Measurements from ENCODE around the gene CITED2. TPM values are rescaled to one million over a fixed set of nuclear protein-coding genes. Genes with fewer than 3 reads are reported as not detected.
A peak's percentile ranks its signal among the peaks of the same experiment; 100 is the strongest.

Gene CITED2
- total RNA-seq, 1 donor from 2014 or later = 86.6 TPM

DNA sequence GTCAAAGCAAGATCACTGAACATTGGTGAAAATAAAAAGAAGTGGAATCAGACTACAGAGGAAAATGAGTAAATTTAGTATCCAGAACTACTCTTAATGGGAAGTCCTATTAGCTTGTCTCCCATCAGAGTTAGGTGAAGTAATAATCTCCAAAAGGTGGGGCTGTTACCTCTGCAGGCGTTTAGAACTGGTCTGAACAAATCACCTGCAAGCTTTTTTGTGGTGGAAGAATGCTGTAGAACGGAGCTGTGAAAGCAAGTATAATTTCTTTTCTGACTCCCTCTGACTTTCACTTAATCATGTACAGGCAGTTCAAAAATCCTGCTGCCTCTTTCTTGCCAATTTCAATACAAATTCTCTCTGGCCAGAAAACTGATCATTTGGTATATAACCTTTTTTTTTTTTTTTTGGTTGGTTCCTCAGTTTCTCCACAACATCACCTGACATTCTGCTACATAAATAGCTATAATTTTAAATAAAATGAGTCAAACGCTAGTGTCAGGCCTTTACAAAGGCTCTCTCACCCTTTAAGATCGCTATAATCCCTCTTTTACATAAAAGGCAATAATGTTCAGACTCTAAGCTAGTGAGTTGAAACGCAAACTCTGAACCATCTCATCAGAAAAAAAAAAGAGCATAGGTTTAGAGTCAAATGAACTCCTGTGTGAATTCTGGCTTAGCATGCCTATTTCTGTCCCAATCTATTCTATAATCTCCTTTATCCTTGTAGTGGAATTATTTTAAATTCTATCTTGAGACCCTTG is 38.8 kb downstream of the CITED2 start:
- no peak for DNase-seq (ENCODE audit: extremely low read depth, low read depth, low spot score)

DNA sequence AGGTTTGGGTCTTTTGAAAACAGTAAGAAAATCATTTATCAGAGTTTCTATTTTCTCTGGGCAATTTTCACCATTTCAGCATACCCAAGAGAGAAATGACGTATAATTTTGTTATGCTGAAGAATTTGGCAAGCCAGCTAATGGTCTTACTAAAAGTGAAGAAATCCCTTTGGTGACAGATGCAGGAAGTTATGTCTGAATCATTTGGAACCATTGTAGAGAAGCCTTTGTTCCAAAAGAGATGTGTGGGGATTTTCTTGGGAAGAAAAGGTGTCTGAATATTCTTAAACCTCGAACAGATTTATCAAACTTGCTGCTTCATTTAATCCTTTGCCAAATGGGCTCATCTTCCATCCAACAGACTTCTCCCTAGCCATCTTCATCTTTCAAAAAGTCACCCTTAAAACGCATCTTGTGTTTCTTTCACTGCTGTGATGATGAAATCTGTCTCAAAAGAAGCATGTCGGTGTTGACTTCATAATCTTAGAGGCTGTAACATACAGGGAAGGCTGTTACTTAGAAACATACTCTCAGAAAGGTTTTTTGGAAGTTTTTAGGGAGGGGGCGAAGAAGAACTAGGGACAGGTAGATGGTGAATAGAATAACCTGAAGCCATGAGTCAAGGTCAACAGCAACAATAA is 39.5 kb downstream of the CITED2 start:
- DNase-seq (ENCODE audit: extremely low read depth, low read depth, low spot score) = peak; percentile 44

DNA sequence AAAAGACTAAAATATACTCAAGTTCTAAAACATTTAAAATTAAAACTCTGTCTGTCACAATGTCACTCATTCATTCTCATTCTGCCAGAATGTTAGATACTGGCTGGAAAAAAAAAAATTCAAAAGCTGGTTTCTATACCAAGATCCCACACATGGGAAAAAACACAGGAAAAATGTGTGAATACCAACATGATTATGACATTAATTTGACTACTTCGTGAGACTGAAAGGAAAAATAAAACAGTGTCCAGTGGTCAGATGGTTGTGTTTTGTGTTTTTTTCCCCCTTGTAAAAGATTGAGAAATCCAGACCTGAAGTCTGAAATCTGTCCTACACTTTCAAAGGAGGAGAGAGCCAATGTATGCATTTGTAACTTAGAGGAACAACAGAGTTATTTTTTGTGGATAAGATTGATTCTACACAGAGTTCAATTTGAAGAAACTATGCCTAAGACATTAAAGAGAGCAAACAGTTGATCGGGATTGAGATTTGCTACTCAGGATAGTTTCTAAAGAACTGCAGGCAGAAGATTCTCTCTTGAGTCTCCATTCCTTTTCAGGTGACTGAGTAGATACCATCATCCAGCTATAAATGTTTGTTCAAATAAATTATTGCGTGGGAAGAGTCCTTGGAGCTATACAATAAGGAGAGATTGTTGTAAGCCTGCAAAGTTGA is 43.5 kb downstream of the CITED2 start:
- DNase-seq (ENCODE audit: extremely low read depth, low read depth, low spot score) = no peak

DNA sequence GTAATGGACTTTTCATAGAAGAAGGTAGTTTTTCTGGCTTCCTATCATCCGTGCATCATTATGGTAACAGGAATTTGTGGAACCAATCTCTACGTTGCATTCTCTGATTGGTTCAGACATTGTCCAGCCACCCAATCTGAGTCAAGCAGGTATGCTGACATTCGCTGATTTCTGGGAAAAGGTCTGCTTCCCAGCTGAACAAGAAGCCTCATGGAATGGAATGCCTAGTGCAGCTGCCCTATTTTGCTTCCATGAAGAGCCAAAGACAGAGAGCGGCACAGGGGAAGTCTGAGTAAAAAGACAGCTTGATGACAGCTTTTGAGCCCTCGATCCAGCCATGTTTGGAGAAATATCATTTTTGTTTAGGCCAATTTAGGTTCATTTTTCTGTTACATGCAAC is 44.1 kb downstream of the CITED2 start:
- no peak for DNase-seq (ENCODE audit: extremely low read depth, low read depth, low spot score)

DNA sequence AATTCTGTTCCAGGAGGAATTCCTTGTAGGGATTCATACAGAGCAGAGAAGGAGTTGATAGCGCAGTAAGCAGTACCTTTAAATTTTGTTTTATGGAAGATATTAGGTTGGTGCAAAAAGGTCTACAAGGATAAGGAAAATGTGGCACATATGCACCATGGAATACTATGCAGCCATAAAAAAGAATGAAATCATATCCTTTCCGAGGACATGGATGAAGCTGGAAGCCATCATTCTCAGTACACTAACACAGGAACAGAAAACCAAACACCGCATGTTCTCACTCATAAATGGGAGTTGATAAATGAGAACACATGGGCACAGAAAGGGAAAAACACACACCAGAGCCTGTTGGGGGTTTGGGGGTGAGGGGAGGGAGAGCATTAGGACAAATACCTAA is 45.2 kb downstream of the CITED2 start:
- no peak for DNase-seq (ENCODE audit: extremely low read depth, low read depth, low spot score)

DNA sequence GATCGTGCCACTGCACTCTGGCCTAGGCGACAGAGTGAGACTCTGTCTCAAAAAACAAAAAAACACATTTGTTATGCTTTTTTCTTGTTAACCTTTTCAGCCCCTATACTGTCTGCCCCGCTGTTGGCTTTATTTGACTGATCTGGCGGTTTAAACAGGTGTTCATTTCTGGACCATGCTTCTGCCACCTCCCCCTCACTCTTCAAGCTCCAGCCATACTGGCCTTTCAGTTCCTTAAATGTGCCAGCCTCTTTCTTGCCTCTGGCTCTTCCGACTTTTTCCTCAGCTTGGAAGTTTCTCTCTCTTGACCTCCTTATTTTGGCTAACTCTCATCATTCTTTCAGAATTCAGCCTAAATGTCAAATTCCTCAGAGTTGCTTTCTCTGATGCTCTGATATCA is 47.4 kb downstream of the CITED2 start:
- DNase-seq (ENCODE audit: extremely low read depth, low read depth, low spot score) = no peak

DNA sequence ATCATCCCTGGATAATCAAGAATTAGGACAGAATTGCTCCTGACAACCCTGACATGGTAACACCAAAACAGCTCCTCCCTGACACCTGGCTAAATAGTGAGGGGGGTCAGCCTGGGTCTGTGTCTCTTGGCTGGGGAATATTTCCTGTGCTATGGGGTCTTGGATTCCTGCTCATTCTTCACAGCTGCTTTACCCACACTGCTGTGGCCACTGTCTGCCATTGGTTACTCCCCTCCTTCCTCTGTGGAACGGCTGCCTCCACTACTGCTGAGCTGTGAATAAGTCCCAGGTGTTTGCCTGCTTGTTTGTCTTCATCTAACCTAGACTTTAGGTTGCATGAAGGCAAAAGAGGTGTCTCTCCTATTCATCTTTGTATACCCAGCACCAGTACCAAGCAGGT is 48.8 kb downstream of the CITED2 start:
- no peak for DNase-seq (ENCODE audit: extremely low read depth, low read depth, low spot score)

DNA sequence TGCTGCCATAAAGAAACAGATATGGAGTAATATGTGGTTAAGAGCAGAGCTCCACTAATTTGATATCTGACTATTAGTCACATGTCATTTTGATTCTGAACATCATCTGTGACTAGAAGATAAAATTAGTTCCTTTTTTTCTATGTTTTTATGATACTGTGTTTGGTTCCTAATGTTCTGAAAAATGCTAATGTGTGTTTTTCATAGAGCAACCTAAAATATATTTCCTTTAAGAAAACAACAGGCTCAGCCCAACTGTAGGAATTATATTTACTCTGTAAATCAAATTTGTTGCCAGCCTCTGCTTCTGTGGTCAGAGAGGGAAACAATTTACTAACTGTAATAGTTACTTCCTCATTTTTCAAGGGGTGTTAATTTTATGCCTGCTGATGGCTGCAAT is 49.3 kb downstream of the CITED2 start:
- DNase-seq (ENCODE audit: extremely low read depth, low read depth, low spot score) = no peak

DNA sequence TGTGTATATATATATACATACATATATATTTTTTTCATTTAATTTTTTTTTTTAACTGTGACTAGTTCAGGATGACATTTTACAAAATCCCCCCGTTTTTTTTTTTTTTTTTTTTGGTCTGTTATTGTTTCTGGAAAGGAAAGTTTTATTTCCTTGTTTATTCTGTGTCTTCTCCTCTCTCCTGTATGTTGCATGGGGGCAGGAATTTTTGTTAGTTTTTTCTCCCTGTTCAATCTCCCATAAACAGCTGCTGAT is 50.2 kb downstream of the CITED2 start:
- no peak for DNase-seq (ENCODE audit: extremely low read depth, low read depth, low spot score)

DNA sequence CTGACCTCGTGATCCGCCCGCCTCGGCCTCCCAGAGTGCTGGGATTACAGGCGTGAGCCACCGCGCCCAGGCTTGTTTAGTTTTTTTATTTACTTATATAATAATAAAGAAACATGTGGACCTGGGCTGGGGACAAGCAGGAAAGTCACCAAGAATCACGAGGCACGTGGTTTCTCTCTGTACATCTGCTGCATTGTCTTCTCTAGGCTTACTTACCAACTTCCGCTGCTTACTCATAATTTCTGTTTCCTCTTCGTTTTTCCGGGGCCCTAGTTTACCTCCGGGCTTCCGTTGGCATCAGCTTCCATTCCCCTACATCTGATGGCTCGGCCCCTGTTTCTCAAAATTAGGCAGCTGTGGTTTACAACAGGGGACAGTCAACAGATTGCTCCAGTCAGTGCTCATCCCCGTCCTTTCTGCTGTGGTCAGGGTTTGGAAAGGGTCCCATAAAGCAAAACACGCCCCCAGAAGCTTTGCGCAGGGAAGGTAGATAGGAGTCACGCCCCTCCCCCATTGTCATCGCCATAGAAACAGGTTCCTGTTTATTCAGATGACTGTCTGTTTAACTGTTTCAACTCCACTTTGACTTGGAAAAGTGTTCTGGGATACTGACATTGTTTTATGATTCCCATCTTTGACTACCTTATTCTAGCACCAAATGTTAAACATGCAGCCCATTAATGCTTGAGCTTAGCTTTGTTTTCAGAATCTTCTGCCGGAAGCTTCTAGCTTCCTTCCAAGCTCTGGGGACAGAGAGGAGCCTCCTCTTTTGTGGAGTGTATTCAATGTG is 50.7 kb downstream of the CITED2 start:
- DNase-seq (ENCODE audit: extremely low read depth, low read depth, low spot score) = peak; percentile 85

Other genes with a start within 250 kb of the CITED2 start
- 16.4 and 19.3 TPM in 2 replicates for gene HECA, start 239.6 kb downstream of the CITED2 start, total RNA-seq
- 0.73 and 0.99 TPM in 2 replicates for gene TXLNB, start 82.7 kb downstream of the CITED2 start, total RNA-seq